ENCODE measurements around the gene NPHP1. TPM values are rescaled to one million over a fixed set of nuclear protein-coding genes. Genes with fewer than 3 reads are reported as not detected.
"Not testable (repeated sequence)": the region's sequence is repeated elsewhere in the genome, so short reads cannot be mapped to it uniquely, and the experiment has no call there.

NPHP1 gene
- total RNA-seq, 4 donors from 2014 or later: 0.55 to 0.95 (median 0.60) TPM; not detected in 1

DNA sequence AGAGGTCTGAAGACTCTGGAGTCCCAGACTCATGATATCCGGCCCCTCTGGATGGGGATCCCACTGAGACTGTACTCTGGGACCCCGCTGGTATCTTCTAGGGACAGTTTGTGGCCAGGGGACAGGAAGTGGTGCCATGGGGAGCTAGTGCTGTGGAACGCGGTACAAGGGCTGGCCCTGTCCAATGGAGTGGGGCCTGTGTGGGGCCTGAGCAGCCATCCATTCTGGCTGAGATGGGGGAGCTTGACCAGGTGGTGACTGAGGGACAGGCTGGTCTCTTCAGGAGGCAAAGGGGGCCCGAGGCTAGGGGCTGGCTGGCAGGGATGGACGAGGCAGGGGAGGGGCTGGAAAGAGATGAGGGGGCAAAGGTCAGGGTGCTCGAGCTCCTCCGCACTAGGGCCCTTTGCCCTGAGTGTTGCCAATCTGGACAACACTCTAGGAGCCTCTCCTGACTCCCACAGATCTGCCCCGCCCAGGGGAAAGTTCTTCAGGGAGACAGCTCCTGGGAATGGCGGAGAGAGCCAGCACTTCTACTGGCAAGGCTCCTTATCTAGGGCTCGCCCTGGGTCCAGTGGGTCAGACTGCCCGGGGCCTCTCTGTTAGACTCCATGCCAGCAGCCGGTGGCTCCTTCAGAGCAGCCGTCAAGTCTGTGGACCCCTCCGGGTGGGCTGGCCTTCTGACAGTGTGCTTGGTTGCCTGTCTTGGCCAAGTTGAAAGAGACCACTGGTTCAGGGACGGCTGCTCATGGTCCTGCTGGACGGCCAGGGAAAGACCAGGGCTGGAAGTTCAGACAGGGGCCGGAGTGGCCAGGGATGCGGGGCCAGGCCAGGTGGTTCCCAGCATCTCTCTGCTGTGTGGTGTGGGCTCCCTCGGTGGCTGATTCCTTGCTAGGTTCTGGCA is 101.5 kb downstream of the NPHP1 start:
- Histone ChIP-seq H3K36me3 (no peaks in the 10 kb centered on the region), H3K9me3 (no peaks in the 10 kb centered on the region), H3K27me3 (no peaks in the 10 kb centered on the region), H3K4me1 (peaks cover 27 to 74% (median 53%) of the 10 kb centered on the region in 4 donors), H3K27ac (peak overlapping the region; percentile 86 to 92 (median 86)), H3K4me3 (no peak overlapping the region)
- 69% methylated on average over 20 of the region's 20 CpGs; no CpG with 5 or more reads in 1 of the 2 donors for WGBS, 2 donors (ENCODE audit: low coverage in 1 of 2)
- no peak for TF ChIP-seq CTCF (IDR thresholded peaks at IDR 0.05)
- TF ChIP-seq EP300 (IDR thresholded peaks at IDR 0.05; ENCODE audit: low read depth): no peak
- peak; percentile 15 for TF ChIP-seq POLR2A (IDR thresholded peaks at IDR 0.05)
- in situ Hi-C loops (cut with MboI; ENCODE audit: low pct_ligation_motif_present in 1 of 4, low pct_unique_long_range_greater_than_20kb in 1 of 4, low sequenced_read_pairs in 3 of 4): no loop called here
- intact Hi-C loops (cut with DNase I; ENCODE audit: low total_unique reads): no loop called here
- DNase-seq: peak; percentile 81

DNA sequence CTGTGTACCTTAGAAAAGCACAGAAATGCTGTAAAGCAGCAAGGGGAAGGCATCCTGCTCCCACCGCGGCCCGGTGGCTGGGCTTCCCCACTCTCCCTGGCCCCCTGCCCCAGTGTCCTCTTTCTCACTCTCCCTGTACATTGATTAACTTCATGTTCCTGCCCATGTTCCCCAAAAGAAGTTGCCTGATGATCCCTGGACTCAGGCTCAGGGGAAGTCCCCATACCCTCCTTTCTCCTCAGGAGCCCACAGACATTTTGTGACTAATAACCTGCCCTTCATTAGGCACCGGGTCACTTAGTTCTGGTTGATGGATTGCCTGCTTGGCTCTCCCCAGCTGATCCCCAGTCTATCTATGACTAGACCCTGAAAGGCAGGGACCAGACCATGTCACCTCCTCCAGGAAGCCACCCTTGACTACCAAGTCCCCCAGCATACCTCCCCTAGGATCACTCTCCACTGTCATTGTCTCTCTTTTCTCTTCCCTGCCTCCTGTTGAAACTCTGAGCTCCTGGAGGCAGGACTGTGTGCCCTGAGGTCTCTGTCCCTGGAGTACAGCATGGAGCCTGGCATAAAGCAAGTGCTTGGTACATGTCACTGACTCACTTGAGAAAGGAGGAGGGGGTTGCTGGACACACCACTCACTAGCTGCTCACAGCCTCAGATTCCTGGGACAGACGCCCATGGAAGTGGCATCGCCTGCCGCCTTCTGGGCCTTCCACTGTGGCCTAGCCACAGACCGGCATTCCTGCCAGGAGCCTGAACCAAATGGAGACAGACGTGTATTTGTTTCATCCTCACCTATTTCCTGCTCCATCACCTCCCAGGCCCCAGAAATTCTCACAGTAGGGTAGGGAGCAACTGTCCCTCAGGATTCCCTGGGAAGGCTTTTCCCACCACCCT is 102.7 kb downstream of the NPHP1 start:
- whole genome bisulfite sequencing, 2 donors (ENCODE audit: low coverage in 1 of 2): 67 to 100% methylated on average over 1 to 9 of the region's 9 CpGs
- in situ Hi-C loops (cut with MboI; ENCODE audit: low pct_ligation_motif_present in 1 of 4, low pct_unique_long_range_greater_than_20kb in 1 of 4, low sequenced_read_pairs in 3 of 4) (no loop called here), intact Hi-C loops (cut with DNase I; ENCODE audit: low total_unique reads) (no loop called here)
- Histone ChIP-seq H3K27ac (peak overlapping the region; percentile 86 to 92 (median 86)), H3K4me3 (no peak overlapping the region), H3K27me3 (no peaks in the 10 kb centered on the region), H3K36me3 (no peaks in the 10 kb centered on the region), H3K4me1 (peaks cover 27 to 67% (median 55%) of the 10 kb centered on the region in 4 donors), H3K9me3 (no peaks in the 10 kb centered on the region)
- TF ChIP-seq EP300 (IDR thresholded peaks at IDR 0.05; ENCODE audit: low read depth): no peak
- no peak for TF ChIP-seq CTCF (IDR thresholded peaks at IDR 0.05)
- TF ChIP-seq POLR2A (IDR thresholded peaks at IDR 0.05): no peak
- no peak for TF ChIP-seq POLR2AphosphoS5 (IDR thresholded peaks at IDR 0.05)
- no peak for DNase-seq

- H3K9me3 ChIP-seq: no peaks in the 10 kb centered on the region
- H3K4me3 ChIP-seq: no peak overlapping the region
- TF ChIP-seq POLR2AphosphoS5 (IDR thresholded peaks at IDR 0.05) (peak; percentile 61 to 84 (median 80)), EP300 (IDR thresholded peaks at IDR 0.05; ENCODE audit: low read depth) (peak; percentile 11), CTCF (IDR thresholded peaks at IDR 0.05) (no peak), POLR2A (IDR thresholded peaks at IDR 0.05) (peak; percentile 38)
- intact Hi-C loops (cut with DNase I; ENCODE audit: low total_unique reads): no loop called here
- H3K27me3 ChIP-seq: no peaks in the 10 kb centered on the region
- H3K36me3 ChIP-seq: no peaks in the 10 kb centered on the region
- WGBS, 2 donors (ENCODE audit: low coverage in 1 of 2): 13% methylated on average over 10 of the region's 11 CpGs; no CpG with 5 or more reads in 1 of the 2 donors
- in situ Hi-C loops (cut with MboI; ENCODE audit: low pct_ligation_motif_present in 1 of 4, low pct_unique_long_range_greater_than_20kb in 1 of 4, low sequenced_read_pairs in 3 of 4): no loop called here
- peak overlapping the region; percentile 86 to 92 (median 86) for H3K27ac ChIP-seq
- H3K4me1 ChIP-seq: peaks cover 22 to 59% (median 47%) of the 10 kb centered on the region in 4 donors
- DNase-seq: peak; percentile 94
These were observed 103.5 kb downstream of the NPHP1 start for GRCh38 chr2:110101280-110101844.

GRCh38 chr2:110100880-110101279 is 103.9 kb downstream of the NPHP1 start:
- WGBS, 2 donors (ENCODE audit: low coverage in 1 of 2): 58% methylated on average over 4 of the region's 4 CpGs; no CpG with 5 or more reads in 1 of the 2 donors
- peak overlapping the region; percentile 86 to 92 (median 86) for H3K27ac ChIP-seq
- in situ Hi-C loops (cut with MboI; ENCODE audit: low pct_ligation_motif_present in 1 of 4, low pct_unique_long_range_greater_than_20kb in 1 of 4, low sequenced_read_pairs in 3 of 4); intact Hi-C loops (cut with DNase I; ENCODE audit: low total_unique reads); H3K36me3 ChIP-seq; H3K27me3 ChIP-seq; DNase-seq; H3K9me3 ChIP-seq; H3K4me3 ChIP-seq: not testable (repeated sequence)
- H3K4me1 ChIP-seq: peaks cover 22 to 56% (median 46%) of the 10 kb centered on the region in 4 donors

Data from transverse colon (tissue), 4 donors.